Mucosa of descending colon (tissue), 3 donors: ENCODE measurements around the gene DPP6. TPM values are rescaled to one million over a fixed set of nuclear protein-coding genes. Genes with fewer than 3 reads are reported as not detected.

Experiments
- ATAC-seq: fragments of 200-7000 bp; cut with Tn5 transposase; one replicate; pipeline ENCODE4 v1.9.1; 2020; ENCODE audit warnings: mild to moderate bottlenecking, moderate library complexity
- DNase-seq, 3 donors: peaks; one replicate each; pipeline ENCODE4 v3.0.0-alpha.2; 2020
- H3K36me3 ChIP-seq: fragments of 200-600 bp; one replicate; pipeline ENCODE4 v1.8.0; 2021; ENCODE audit warnings: low read depth, mild to moderate bottlenecking
- H3K4me1 ChIP-seq: fragments of 200-600 bp; one replicate; pipeline ENCODE4 v1.8.0; 2021; ENCODE audit warnings: low read depth, mild to moderate bottlenecking
- H3K4me3 ChIP-seq: fragments of 200-600 bp; one replicate; pipeline ENCODE4 v1.8.0; 2021; ENCODE audit warnings: mild to moderate bottlenecking
- H3K9me3 ChIP-seq: fragments of 200-600 bp; one replicate; pipeline ENCODE4 v1.8.0; 2021; ENCODE audit warnings: mild to moderate bottlenecking
- CTCF ChIP-seq: fragments of 200-600 bp; IDR thresholded peaks from one replicate; pipeline ENCODE4 v1.8.0; 2022; ENCODE audit warnings: antibody characterized with exemption, mild to moderate bottlenecking
- intact Hi-C, 2 donors: fragments of 100-400 bp; cut with DNase I in 1 of 2; cut with micrococcal nuclease in 1 of 2; formaldehyde crosslinking; loops; one replicate each; pipeline versions ENCODE4 v1.11.0 to v1.11.1; 2022; cut with DNase I, micrococcal nuclease
- total RNA-seq, 3 donors: library from RNA; stranded (reverse); fragmentation: NEBNext Ultra II Directional in 2 of 3; extraction: Animal tissue kit (Norgen Biotek cat#: 25700) in 2 of 3; gene quantifications; one replicate each; pipeline versions ENCODE4 v1.2.1 to v1.2.4, GENCODE V29; 2021 to 2023
- donor health status: DM: no; HTN: no; CAD: no; lungs with moderate emphysema.
- donor health status: DM: no; HTN: no; CAD: no.
- donor health status: DM: no; HTN: yes; CAD: no.

The DPP6 gene
- total RNA-seq, 3 donors from 2014 or later: 1.3 to 33.8 (median 1.5) TPM

DNA sequence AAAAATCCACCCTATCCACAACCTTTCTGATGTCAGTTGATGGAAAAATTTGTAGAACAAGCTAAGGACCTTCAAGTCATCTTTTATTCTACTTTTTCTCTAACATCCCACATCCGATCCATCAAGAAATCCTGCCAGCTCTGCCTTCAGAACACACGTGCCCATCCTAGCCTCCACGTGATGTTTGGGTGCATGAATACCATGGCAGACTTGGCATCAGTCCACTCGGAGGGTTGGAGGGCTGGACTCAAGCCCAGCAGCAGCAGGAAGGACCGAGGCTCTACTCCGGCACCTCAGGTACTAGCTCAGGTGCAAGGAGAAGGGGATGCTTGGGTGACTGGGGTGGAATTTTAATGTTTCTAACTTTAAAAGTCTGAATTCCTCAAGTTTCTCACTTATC, 428.6 kb downstream of the DPP6 start:
- no peaks in the 10 kb centered on the region for H3K9me3 ChIP-seq
- intact Hi-C loops: no loop called here

GRCh38 chr7:154482863-154483262, 430.7 kb downstream of the DPP6 start:
- ATAC-seq (no peak), DNase-seq (no peak)
- Histone ChIP-seq H3K36me3 (no peaks in the 10 kb centered on the region), H3K4me1 (no peaks in the 10 kb centered on the region), H3K4me3 (no peak overlapping the region), H3K9me3 (no peaks in the 10 kb centered on the region)
- intact Hi-C loops: no loop called here
- TF ChIP-seq CTCF: no peak

More for the DNA sequence above, 428.6 kb downstream of the DPP6 start:
- no peak for TF ChIP-seq CTCF
- H3K4me1 ChIP-seq: no peaks in the 10 kb centered on the region
- ATAC-seq: no peak
- H3K4me3 ChIP-seq: no peak overlapping the region
- DNase-seq: no peak
- no peaks in the 10 kb centered on the region for H3K36me3 ChIP-seq

DNA sequence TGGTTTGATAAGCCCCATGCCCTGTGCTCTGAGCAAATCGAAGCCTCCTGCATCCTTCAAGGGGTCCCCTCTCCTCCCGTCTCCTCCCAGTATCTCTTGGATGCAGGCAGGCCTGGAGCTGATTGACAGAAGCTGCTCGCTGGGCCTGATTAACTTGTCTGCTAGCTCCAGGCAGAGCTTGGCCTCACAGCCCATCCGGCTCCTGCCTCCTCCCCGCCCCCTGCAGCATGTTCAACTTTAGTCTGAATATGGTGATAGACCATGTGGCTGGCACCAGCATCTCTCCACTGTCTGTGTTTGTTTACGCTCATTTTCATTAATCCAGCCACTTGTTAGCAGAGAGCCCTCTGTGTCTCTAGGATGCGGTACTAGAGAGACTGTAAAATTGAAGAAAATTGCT, 432.2 kb downstream of the DPP6 start:
- intact Hi-C loops: no loop called here
- Histone ChIP-seq H3K36me3 (no peaks in the 10 kb centered on the region), H3K9me3 (no peaks in the 10 kb centered on the region), H3K4me3 (no peak overlapping the region), H3K4me1 (no peaks in the 10 kb centered on the region)
- no peak for TF ChIP-seq CTCF
- ATAC-seq: no peak
- no peak for DNase-seq

- intact Hi-C loops: no loop called here
- TF ChIP-seq CTCF: no peak
- ATAC-seq: no peak
Measured at GRCh38 chr7:154484943-154485342, 432.7 kb downstream of the DPP6 start.

DNA sequence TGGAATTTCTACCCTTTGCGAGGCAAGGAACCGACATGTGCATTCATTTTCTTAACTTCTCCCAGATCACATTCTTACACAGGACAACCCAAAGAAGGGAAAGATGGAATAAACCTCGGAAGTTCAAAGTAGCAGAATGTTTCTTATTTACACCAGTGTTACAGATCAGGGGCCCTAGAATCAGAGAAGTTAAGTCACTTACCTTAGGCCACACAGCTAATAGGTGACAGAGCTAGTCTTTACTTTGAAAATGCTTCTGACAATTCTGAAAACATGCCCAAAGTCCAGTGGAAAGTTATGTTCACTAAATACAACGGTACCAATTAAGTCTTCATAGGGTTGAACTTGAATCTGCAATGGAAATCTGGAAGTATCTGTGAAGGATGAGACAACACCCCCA, 437.7 kb downstream of the DPP6 start:
- no peak for TF ChIP-seq CTCF
- Histone ChIP-seq H3K4me3 (no peak overlapping the region), H3K4me1 (no peaks in the 10 kb centered on the region), H3K9me3 (no peaks in the 10 kb centered on the region), H3K36me3 (no peaks in the 10 kb centered on the region)
- intact Hi-C loops: no loop called here
- DNase-seq (no peak), ATAC-seq (no peak)

More at GRCh38 chr7:154484943-154485342, 432.7 kb downstream of the DPP6 start:
- H3K4me1 ChIP-seq: no peaks in the 10 kb centered on the region
- H3K36me3 ChIP-seq: no peaks in the 10 kb centered on the region
- no peaks in the 10 kb centered on the region for H3K9me3 ChIP-seq
- H3K4me3 ChIP-seq: no peak overlapping the region
- DNase-seq: no peak

DNA sequence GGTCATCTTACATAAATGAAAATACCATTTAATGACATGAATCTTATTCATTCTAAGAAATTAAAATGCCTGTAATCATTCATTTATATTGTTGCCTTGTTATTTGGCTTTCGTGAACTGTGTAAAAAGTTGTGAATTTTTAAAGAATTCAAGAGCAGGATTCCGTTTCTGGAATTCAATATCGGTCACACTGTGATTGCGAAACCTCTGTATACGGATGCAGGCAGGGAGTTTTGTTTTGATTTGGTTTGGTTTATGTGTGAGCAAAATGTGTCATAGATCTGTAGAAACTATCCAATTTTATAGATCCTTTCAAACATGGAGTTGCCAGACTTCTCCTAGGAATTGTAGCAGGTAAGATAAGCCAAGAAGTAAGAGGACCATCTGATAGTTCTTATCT, 441.4 kb downstream of the DPP6 start:
- DNase-seq (no peak), ATAC-seq (no peak)
- intact Hi-C loops: no loop called here
- Histone ChIP-seq H3K4me1 (no peaks in the 10 kb centered on the region), H3K9me3 (no peaks in the 10 kb centered on the region), H3K36me3 (no peaks in the 10 kb centered on the region), H3K4me3 (no peak overlapping the region)
- no peak for TF ChIP-seq CTCF
